HG02759 (cell line): ENCODE data around the gene SAPCD2.
"Not testable (repeated sequence)": the region's sequence is repeated elsewhere in the genome, so short reads cannot be mapped to it uniquely, and the experiment has no call there.

Experiments
- ATAC-seq: cut with Tn5 transposase; IDR thresholded peaks from one replicate; pipeline ENCODE4 v1.9.1; 2021; ENCODE audit warnings: mild to moderate bottlenecking, moderate library complexity; ENCODE audit not compliant: unreplicated experiment

The SAPCD2 gene

GRCh38 chr9:137065336-137065967 is 4.9 kb downstream of the SAPCD2 start:
- no peak for ATAC-seq

GRCh38 chr9:137064880-137065164 is 5.5 kb downstream of the SAPCD2 start:
- no peak for ATAC-seq

DNA sequence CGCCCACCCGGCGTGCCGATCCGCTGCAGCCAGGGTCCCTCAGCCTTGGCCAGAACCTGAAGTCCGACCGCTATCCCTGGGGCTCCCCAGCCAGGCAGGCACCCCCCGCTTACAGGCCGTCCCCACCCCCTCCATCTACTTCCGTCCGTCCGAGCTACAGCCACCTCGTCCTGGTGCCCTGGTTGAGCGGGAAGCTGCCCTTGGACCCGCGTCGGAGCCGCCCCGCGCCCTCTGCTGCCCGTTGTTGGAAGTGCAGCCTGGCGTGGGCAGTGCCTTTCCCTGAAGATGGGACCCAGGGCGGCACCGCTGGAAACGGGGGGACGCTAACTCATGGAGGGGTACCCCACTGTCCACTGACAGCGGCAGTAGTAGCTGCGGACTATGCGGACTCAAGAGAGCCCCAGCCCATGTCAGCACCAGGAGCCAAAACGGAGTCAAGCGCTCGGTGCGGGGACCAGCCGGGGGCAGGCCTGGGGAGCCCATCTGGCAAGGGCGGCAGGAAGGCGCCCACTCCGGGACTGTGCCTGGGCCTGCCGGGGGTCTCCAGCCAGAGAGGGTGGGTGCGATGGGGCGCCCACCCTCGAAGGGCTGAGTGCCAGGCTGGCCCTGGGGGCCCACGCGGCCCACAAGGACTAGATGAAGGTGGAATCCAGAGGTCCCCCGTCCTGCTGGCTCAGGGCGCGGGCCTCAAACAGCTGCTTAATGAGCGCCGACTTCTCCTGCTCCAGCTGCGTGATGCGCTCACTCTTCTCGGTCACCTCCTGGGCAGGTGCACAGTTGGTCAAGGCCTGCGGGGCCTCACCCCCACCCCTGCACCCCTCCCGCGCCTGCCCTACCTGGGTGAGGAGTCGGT is 6.1 kb downstream of the SAPCD2 start:
- no peak for ATAC-seq

GRCh38 chr9:137063311-137064026 is 6.9 kb downstream of the SAPCD2 start:
- no peak for ATAC-seq

- ATAC-seq, result not testable (repeated sequence)
These were observed 7.6 kb downstream of the SAPCD2 start for GRCh38 chr9:137062798-137063197.

GRCh38 chr9:137062384-137062783 is 8.0 kb downstream of the SAPCD2 start:
- ATAC-seq, result no peak

DNA sequence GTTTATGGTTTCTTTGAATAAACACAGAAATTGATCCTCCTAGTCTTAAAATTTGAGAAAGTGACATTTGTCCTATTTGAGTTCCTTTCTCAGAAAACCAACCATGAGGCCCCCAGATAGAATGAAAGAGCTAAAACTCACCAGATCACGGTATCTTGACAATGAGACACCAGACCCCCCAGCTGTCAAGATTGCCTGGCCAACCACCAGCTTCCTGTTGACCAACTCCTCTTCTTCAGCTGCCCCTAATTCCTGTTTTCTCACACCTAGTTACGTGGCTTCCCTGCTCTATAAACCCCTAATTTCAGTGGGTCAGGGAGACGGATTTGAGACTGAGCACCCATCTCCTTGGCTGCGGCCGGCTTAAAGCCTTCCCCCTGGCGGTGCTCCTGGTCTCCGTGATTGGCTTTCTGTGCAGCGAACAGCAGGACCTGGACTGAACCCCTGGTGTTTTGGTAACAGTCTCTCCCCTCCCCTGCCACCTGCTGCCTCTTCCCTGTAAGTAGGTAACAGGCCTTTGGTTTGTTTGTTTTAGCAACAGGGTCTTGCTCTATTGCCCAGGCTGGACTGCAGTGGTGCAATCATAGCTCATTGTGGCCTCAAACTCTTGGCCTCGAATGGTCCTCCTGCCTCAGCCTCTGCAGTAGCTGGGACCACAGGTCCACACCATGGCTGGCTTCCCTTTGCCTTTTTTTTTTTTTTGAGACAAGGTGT is 11.7 kb downstream of the SAPCD2 start:
- ATAC-seq, result no peak

GRCh38 chr9:137057545-137057944 is 12.8 kb downstream of the SAPCD2 start:
- ATAC-seq, result no peak

GRCh38 chr9:137056739-137057415 is 13.5 kb downstream of the SAPCD2 start:
- no peak for ATAC-seq

DNA sequence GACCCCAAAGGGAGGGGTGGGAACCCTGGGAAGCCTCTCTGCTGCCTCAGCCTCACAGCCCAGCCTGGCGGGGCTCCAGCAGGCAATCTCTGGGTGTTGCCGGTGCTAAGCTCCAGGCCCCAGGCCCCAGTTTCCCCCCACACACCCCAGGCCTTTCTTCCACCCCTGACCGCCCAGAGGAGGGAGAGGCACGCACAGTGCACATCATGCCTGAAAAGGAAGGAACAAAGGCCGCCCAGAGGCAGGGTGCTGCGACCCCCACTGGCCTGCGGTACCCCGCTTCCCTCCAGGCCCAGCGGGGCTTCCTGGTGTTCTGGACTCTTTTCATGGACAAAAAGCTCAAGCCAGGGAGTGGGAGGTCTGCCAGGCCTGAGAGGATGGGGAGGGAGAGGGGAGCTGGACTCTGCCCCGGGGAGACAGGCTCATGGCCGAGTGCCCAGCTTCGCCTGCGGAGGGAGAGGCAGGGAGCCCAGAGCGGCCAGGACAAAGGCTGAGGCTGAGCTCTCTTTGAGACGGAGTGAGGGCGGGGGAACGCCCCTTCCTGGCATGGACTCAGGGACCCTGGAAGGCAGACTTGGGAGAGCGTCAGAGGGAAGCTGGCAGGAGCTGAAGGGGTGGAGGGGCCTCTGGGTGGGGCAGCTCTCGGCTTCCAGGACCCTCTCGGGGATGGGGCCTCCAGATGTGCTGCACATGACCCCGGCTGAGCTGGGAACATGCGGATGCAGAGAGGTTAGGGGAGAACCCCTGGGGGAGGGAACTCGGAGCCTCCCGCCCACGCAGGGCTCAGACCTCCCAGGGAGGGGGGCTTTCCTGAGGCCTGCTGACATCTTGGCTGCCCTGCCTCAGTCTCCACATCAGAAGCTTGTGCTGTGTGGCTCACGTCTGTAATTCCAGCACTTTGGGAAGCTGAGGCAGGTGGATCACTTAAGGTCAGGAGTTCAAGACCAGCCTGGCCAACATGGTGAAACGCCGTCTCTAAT is 14.7 kb downstream of the SAPCD2 start:
- no peak for ATAC-seq

DNA sequence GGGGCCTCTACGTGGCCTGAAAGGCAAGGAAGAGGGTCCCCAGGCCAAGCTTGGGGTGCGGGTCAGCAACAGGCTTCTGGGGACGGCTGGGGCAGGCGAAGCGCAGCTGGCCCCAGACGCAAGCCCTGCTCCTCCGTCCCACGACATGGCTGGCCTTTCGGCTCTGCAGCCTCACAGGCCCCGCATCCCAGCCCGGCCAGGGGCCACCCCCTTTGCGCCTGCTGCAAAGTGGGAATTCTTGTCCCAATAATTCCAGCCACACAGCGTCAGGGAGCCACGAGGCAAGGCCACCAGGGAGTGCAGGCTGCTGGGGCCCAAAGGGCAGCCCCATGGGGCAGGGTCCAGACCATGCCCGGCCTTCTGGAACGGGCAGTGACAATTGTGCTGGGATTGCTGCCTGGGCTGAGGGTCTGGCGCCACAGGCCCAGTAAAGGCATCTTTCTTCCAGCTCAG is 15.4 kb downstream of the SAPCD2 start:
- ATAC-seq, result no peak

GRCh38 chr9:137053944-137054931 is 16.1 kb downstream of the SAPCD2 start, which contains the start of gene ENTPD2:
TSS of gene ENTPD2 (minus strand) at chr9:137054061. CDS start at chr9:137053997, 64 bp downstream.
- ATAC-seq, result no peak

GRCh38 chr9:137052998-137053943 is 17.1 kb downstream of the SAPCD2 start:
- no peak for ATAC-seq

- no peak for ATAC-seq
These were observed 18.1 kb downstream of the SAPCD2 start for GRCh38 chr9:137052293-137052692.

DNA sequence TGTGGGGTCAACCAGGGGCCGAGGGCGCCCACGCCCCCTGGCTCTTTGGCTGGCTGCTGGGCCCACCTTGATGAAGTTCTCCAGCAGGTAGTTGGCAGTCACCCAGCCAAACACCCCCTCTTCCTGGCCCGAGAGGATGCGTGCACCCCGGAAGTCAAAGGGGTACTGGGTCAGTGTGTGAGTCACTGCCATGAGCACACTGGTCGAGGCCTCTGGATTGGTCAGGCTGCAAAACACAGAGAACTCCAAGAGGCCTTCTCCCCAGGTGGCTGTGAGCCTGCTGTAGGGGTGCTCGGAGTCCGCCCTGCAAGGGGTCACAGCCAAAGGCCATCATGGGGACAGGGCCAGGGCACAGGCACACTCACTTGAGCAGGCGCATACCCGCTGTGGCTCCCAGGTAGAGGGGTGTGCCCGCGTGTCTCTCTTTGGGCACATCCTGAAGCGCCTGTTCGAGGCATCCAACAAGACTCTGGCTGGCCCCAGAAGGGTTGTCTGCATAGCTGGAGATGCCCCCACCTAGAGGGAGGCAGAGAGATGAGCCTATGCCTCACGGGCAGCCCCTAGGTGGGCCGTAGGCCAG is 19.1 kb downstream of the SAPCD2 start:
- ATAC-seq, result no peak

- ATAC-seq, result no peak
These were observed 19.8 kb downstream of the SAPCD2 start for GRCh38 chr9:137050570-137050969.
